ENCODE measurements around the gene CA9. TPM values are rescaled to one million over a fixed set of nuclear protein-coding genes. Genes with fewer than 3 reads are reported as not detected.

Gene CA9
- under 1 TPM in 1 of 4 donors, not detected in 3; 0.14 TPM for total RNA-seq

GRCh38 chr9:35673132-35674024, at the start of gene CA9:
Gene CA9, plus strand, starts transcription at chr9:35673928. Its CDS starts 32 bp downstream, at chr9:35673960.
- intact Hi-C loops (cut with DNase I; ENCODE audit: low total_unique reads), result no loop called here
- no peak within 1 kb of the TSS for H3K27ac ChIP-seq
- no peak for TF ChIP-seq CTCF (IDR thresholded peaks at IDR 0.05)
- TF ChIP-seq POLR2A (IDR thresholded peaks at IDR 0.05), result no peak
- no peaks in the 10 kb centered on the region for H3K4me1 ChIP-seq
- DNase-seq, result peak in 1 of 2 donors; percentile 23
- H3K27me3 ChIP-seq, result no peaks in the 10 kb centered on the region
- H3K36me3 ChIP-seq, result no peaks in the 10 kb centered on the region
- H3K4me3 ChIP-seq, result no peak within 1 kb of the TSS
- H3K9me3 ChIP-seq, result no peaks in the 10 kb centered on the region

- H3K4me1 ChIP-seq, result no peaks in the 10 kb centered on the region
- DNase-seq, result no peak
- no peaks in the 10 kb centered on the region for H3K9me3 ChIP-seq
- no peaks in the 10 kb centered on the region for H3K36me3 ChIP-seq
- TF ChIP-seq CTCF (IDR thresholded peaks at IDR 0.05) (no peak), POLR2A (IDR thresholded peaks at IDR 0.05) (no peak)
- intact Hi-C loops (cut with DNase I; ENCODE audit: low total_unique reads), result no loop called here
- no peaks in the 10 kb centered on the region for H3K27me3 ChIP-seq
- no peak overlapping the region for H3K27ac ChIP-seq
- H3K4me3 ChIP-seq, result no peak overlapping the region
Measured at GRCh38 chr9:35627575-35627974, 46.2 kb upstream of the CA9 start.

GRCh38 chr9:35628389-35628991, 45.2 kb upstream of the CA9 start:
- no peak for TF ChIP-seq CTCF (IDR thresholded peaks at IDR 0.05)
- TF ChIP-seq POLR2A (IDR thresholded peaks at IDR 0.05), result no peak
- Histone ChIP-seq H3K27me3 (no peaks in the 10 kb centered on the region), H3K4me3 (no peak overlapping the region), H3K36me3 (no peaks in the 10 kb centered on the region), H3K27ac (no peak overlapping the region), H3K9me3 (no peaks in the 10 kb centered on the region), H3K4me1 (no peaks in the 10 kb centered on the region)
- intact Hi-C loops (cut with DNase I; ENCODE audit: low total_unique reads), result no loop called here
- DNase-seq, result no peak

- intact Hi-C loops (cut with DNase I; ENCODE audit: low total_unique reads), result no loop called here
- TF ChIP-seq CTCF (IDR thresholded peaks at IDR 0.05) (no peak), POLR2A (IDR thresholded peaks at IDR 0.05) (no peak)
- no peak for DNase-seq
Measured at GRCh38 chr9:35629597-35629996, 44.1 kb upstream of the CA9 start.

GRCh38 chr9:35635730-35636129, 38.0 kb upstream of the CA9 start:
- no peaks in the 10 kb centered on the region for H3K27me3 ChIP-seq
- intact Hi-C loops (cut with DNase I; ENCODE audit: low total_unique reads), result no loop called here
- TF ChIP-seq POLR2A (IDR thresholded peaks at IDR 0.05) (no peak), CTCF (IDR thresholded peaks at IDR 0.05) (no peak)
- DNase-seq, result no peak
- H3K9me3 ChIP-seq, result no peaks in the 10 kb centered on the region
- H3K4me1 ChIP-seq, result no peaks in the 10 kb centered on the region
- H3K36me3 ChIP-seq, result no peaks in the 10 kb centered on the region
- H3K4me3 ChIP-seq, result no peak overlapping the region
- no peak overlapping the region for H3K27ac ChIP-seq

More at GRCh38 chr9:35629597-35629996, 44.1 kb upstream of the CA9 start:
- no peak overlapping the region for H3K4me3 ChIP-seq
- H3K9me3 ChIP-seq, result no peaks in the 10 kb centered on the region
- H3K4me1 ChIP-seq, result no peaks in the 10 kb centered on the region
- H3K27ac ChIP-seq, result no peak overlapping the region
- no peaks in the 10 kb centered on the region for H3K27me3 ChIP-seq
- H3K36me3 ChIP-seq, result no peaks in the 10 kb centered on the region

All from uterus (tissue), 4 donors.